HepG2 (cell line): ENCODE data around the gene ATP10D. TPM values are rescaled to one million over a fixed set of nuclear protein-coding genes. Genes with fewer than 3 reads are reported as not detected.
A peak's percentile ranks its signal among the peaks of the same experiment; 100 is the strongest.

Experiments
- ATAC-seq: fragments of 200-7000 bp; cut with Tn5 transposase; 3 replicates; pipeline ENCODE4 v1.9.1; 2020; ENCODE audit warnings: mild to moderate bottlenecking, moderate library complexity
- BruUV-seq: library from RNA; stranded (reverse); fragments of 400-500 nt; replicated peaks from 2 replicates; lab custom pipeline; 2021; lab: Mats Ljungman, UMichigan
- CTCF ChIA-PET: fragments of 300-600 bp; formaldehyde crosslinking; extraction: SDS; loops from one replicate; lab custom pipeline; 2021; ENCODE audit warnings: low total read pairs, inconsistent platforms, low intra/inter-chr PET ratio; lab: Yijun Ruan, JAX
- POLR2A ChIA-PET: fragments of 350-600 bp; sonication (Branson Sonifier 250); formaldehyde crosslinking; loops from one replicate; lab custom pipeline; 2020; ENCODE audit warnings: antibody characterized with exemption, inconsistent platforms; lab: Yijun Ruan, JAX
- DNase-seq: peaks from one replicate; pipeline ENCODE4 v3.0.0-alpha.2; 2015; ENCODE audit warnings: low spot score
- FAIRE-seq: peaks from 3 replicates; lab custom pipeline; 2011; peaks lifted over from hg19 to GRCh38; lab: Jason Lieb, UNC
- H2AFZ ChIP-seq: one replicate; pipeline ENCODE4 v1.6.1; 2011; ENCODE audit warnings: low read length, inconsistent platforms
- H3K27ac ChIP-seq: fragments of 300-600 bp; 3 replicates; pipeline ENCODE4 v1.8.0; 2011; ENCODE audit warnings: mixed run types, mild to moderate bottlenecking, mixed read lengths, low read length, inconsistent platforms; ENCODE audit not compliant: insufficient read depth; ENCODE audit errors: extremely low read length
- H3K27me3 ChIP-seq, 2 experiments: fragments of 200-600 bp in 1 of 2; 2 replicates in 1 of 2; 3 replicates in 1 of 2; pipeline versions ENCODE4 v1.6.0 to v1.8.0; 2011; ENCODE audit warnings: low read length in 2 of 2, mild to moderate bottlenecking in 2 of 2, moderate library complexity in 2 of 2, inconsistent platforms in 1 of 2; ENCODE audit not compliant: insufficient read depth in 2 of 2, control insufficient read depth in 1 of 2
- H3K36me3 ChIP-seq, 2 experiments: fragments of 200-600 bp in 1 of 2; replicated peaks in 1 of 2; 2 replicates in 1 of 2; 3 replicates in 1 of 2; pipeline versions ENCODE4 v1.5.1 to v1.8.0; 2011; ENCODE audit warnings: low read length in 2 of 2, inconsistent platforms in 1 of 2; ENCODE audit not compliant: insufficient read depth in 2 of 2, control insufficient read depth in 1 of 2
- H3K4me1 ChIP-seq: 2 replicates; pipeline ENCODE4 v1.5.1; 2012; ENCODE audit warnings: low read length, inconsistent platforms; ENCODE audit not compliant: insufficient read depth
- H3K4me2 ChIP-seq: 2 replicates; pipeline ENCODE4 v1.6.0; 2011; ENCODE audit warnings: low read depth, low read length, inconsistent platforms
- H3K4me3 ChIP-seq, 3 experiments: fragments of 200-600 bp in 1 of 3; sonication (generic), shearing (Covaris generic) in 1 of 3; replicated peaks in 1 of 3; 2 replicates each; pipeline ENCODE4 v1.5.1; 2011 to 2016; ENCODE audit warnings: low read length in 3 of 3, inconsistent platforms in 2 of 3, low read depth in 2 of 3, mild to moderate bottlenecking in 2 of 3, control low read depth in 1 of 3, mixed read lengths in 1 of 3; ENCODE audit not compliant: insufficient read depth in 1 of 3
- H3K79me2 ChIP-seq: one replicate; pipeline ENCODE4 v1.6.1; 2011; ENCODE audit warnings: low read length, inconsistent platforms; ENCODE audit not compliant: insufficient read depth
- H3K9ac ChIP-seq: 2 replicates; pipeline ENCODE4 v1.6.0; 2011; ENCODE audit warnings: mild to moderate bottlenecking, low read depth, low read length, inconsistent platforms; ENCODE audit not compliant: insufficient read depth
- H3K9me3 ChIP-seq: 2 replicates; pipeline ENCODE4 v1.5.1; 2012; ENCODE audit warnings: mild to moderate bottlenecking, low read length
- H4K20me1 ChIP-seq: 2 replicates; pipeline ENCODE4 v1.6.0; 2011; ENCODE audit warnings: inconsistent platforms, mild to moderate bottlenecking, low read length, moderate library complexity; ENCODE audit not compliant: insufficient read depth
- BORCS8-MEF2B ChIP-seq: sonication (generic); formaldehyde crosslinking; IDR thresholded peaks from 2 replicates; pipeline ENCODE4 v1.8.0; 2022; ENCODE audit warnings: mild to moderate bottlenecking, missing genetic modification reagents
- EP300 ChIP-seq, 3 experiments: sonication (generic) in 1 of 3; formaldehyde crosslinking in 1 of 3; IDR thresholded peaks; 2 replicates each; pipeline versions ENCODE4 v1.5.1 to v1.6.1; 2011 to 2020; ENCODE audit warnings: low read depth in 2 of 3, low read length in 2 of 3, borderline replicate concordance in 1 of 3, improper control_type of control experiment in 1 of 3, mild to moderate bottlenecking in 1 of 3, missing genetic modification reagents in 1 of 3, moderate library complexity in 1 of 3
- HMGA1 ChIP-seq: sonication (generic); formaldehyde crosslinking; conservative IDR thresholded peaks from 2 replicates; pipeline ENCODE4 v1.4.0; 2020; ENCODE audit warnings: missing genetic modification reagents
- KDM6A ChIP-seq: IDR thresholded peaks from 2 replicates; pipeline ENCODE4 v1.6.1; 2016; ENCODE audit warnings: low read depth
- TCF7 ChIP-seq: sonication (generic); IDR thresholded peaks from 2 replicates; pipeline ENCODE4 v1.6.1; 2016; ENCODE audit warnings: antibody characterized with exemption, low read depth
- U2AF1 ChIP-seq: fragments of 200-400 bp; formaldehyde crosslinking; optimal IDR thresholded peaks from 2 replicates; pipeline ENCODE3; 2017; ENCODE audit warnings: mild to moderate bottlenecking, low read depth, low read length
- ZNF430 ChIP-seq: sonication (generic); formaldehyde crosslinking; IDR thresholded peaks from 2 replicates; pipeline ENCODE4 v1.9.0; 2021; ENCODE audit warnings: mild to moderate bottlenecking, missing genetic modification reagents
- ZNF572 ChIP-seq: sonication (generic); formaldehyde crosslinking; IDR thresholded peaks from 2 replicates; pipeline ENCODE4 v1.5.1; 2020; ENCODE audit warnings: mild to moderate bottlenecking, missing genetic modification reagents
- WGBS: methylation state at CpG from one replicate; pipeline ENCODE4 v1.1.6; 2017; ENCODE audit warnings: low lambda C conversion rate; 5-methylcytosine and 5-hydroxymethylcytosine counted together
- in situ Hi-C: cut with HindIII; loops from 2 replicates; pipeline ENCODE4 v1.10.0; 2017; ENCODE audit warnings: low pct_unique_long_range_greater_than_20kb; ENCODE audit not compliant: extremely low pct_ligation_motif_present
- intact Hi-C: fragments of 100-400 bp; cut with micrococcal nuclease; formaldehyde crosslinking; loops from one replicate; pipeline ENCODE4 v1.10.0; 2022; ENCODE audit not compliant: unreplicated experiment
- polyA plus RNA-seq, 8 experiments: library from polyadenylated mRNA; depleted of rRNA in 3 of 8; stranded (reverse) in 7 of 8; unstranded in 1 of 8; fragments of >200 nt; fragmentation: Illumina TruSeq in 4 of 8; extraction: Trizol in 4 of 8; gene quantifications; 2 replicates each; pipeline versions ENCODE4 v1.2.1 to v1.2.3, GENCODE V29; 2011 to 2016; ENCODE audit warnings: low read depth in 4 of 8, missing spikeins in 1 of 8, mixed read lengths in 1 of 8; ENCODE audit not compliant: insufficient read depth in 1 of 8
- total RNA-seq, 5 experiments: library from RNA; depleted of rRNA; stranded (reverse); fragments of >200 nt; fragmentation: Illumina TruSeq; extraction: Trizol; gene quantifications; 2 replicates each; pipeline ENCODE4 v1.2.3, GENCODE V29; 2016; ENCODE audit warnings: low read depth in 1 of 5
- TF ChIP-seq, protein P1 (sequence below): sonication (generic); formaldehyde crosslinking; IDR thresholded peaks from 2 replicates; pipeline ENCODE4 v1.5.1; 2020; ENCODE audit warnings: mild to moderate bottlenecking, moderate library complexity, missing genetic modification reagents
- TF ChIP-seq, protein P2 (sequence below): IDR thresholded peaks from 2 replicates; pipeline ENCODE4 v1.6.1; 2016; ENCODE audit warnings: low read depth
- TF ChIP-seq, protein P3 (sequence below): sonication (generic); formaldehyde crosslinking; IDR thresholded peaks from 2 replicates; pipeline ENCODE4 v1.5.1; 2020; ENCODE audit warnings: mild to moderate bottlenecking, missing genetic modification reagents

Gene ATP10D
- total and polyA plus RNA-seq, 2 of the 13 experiments (the other 11 are each of a cell fraction or from before 2014, with no cell fraction given) = 2.2 to 9.8 TPM

DNA sequence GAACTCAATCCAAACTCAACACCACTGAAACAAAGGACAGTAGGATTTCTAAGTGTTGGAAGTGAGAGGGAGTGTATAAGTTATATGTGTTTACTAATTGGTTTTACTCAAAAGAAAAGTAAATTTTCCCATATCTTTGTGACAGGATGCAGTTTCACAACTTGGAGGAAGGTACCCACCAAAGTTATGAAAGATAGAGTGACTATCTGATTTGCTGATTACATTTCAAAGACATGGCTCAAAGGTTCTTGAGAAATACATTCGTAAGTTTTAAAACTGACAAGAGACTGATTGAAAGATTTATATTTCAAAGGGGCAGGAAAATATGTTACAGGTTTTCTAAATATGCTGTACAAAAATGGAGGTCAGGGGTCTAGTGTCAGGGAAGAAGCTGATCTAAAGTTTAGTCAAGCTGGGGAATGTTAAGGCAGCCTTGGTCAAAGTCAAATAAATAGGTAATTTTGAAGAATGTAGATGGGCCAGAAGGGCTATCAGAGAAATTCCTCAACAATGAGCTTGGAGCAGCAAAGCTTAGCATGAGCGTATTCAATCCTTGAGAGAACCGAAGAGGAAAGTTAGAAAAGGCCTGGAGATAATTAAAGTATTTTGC is 11.8 kb upstream of the ATP10D start:
- FAIRE-seq (no peak), DNase-seq (no peak), ATAC-seq (no peak)
- Histone ChIP-seq H2AFZ (no peak overlapping the region), H3K79me2 (no peaks in the 10 kb centered on the region), H3K9me3 (no peaks in the 10 kb centered on the region), H3K36me3 (no peaks in the 10 kb centered on the region), H3K4me2 (no peak overlapping the region), H3K27ac (no peak overlapping the region), H4K20me1 (no peaks in the 10 kb centered on the region), H3K4me3 (no peak overlapping the region), H3K9ac (no peak overlapping the region), H3K27me3 (no peaks in the 10 kb centered on the region), H3K4me1 (peaks cover 26% of the 10 kb centered on the region)
- CTCF ChIA-PET = no interaction called here
- peak in 1 of 2 experiments; percentile 42; a peak in 1 of 4 replicates for TF ChIP-seq EP300 (IDR thresholded peaks at IDR 0.05; ENCODE audit: low read depth in 2 of 2, low read length in 2 of 2)
- TF ChIP-seq EP300 (CRISPR knock-in tag; IDR thresholded peaks at IDR 0.05; ENCODE audit: borderline replicate concordance) = no peak
- TF ChIP-seq, protein P1, sequence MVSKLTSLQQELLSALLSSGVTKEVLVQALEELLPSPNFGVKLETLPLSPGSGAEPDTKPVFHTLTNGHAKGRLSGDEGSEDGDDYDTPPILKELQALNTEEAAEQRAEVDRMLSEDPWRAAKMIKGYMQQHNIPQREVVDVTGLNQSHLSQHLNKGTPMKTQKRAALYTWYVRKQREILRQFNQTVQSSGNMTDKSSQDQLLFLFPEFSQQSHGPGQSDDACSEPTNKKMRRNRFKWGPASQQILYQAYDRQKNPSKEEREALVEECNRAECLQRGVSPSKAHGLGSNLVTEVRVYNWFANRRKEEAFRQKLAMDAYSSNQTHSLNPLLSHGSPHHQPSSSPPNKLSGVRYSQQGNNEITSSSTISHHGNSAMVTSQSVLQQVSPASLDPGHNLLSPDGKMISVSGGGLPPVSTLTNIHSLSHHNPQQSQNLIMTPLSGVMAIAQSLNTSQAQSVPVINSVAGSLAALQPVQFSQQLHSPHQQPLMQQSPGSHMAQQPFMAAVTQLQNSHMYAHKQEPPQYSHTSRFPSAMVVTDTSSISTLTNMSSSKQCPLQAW (CRISPR knock-in tag) = no peak
- no peak for TF ChIP-seq BORCS8-MEF2B (CRISPR knock-in tag)
- no peak for TF ChIP-seq HMGA1
- TF ChIP-seq TCF7 = peak; percentile 33; the same call in 1 of the 2 replicates
- BruUV-seq = no TSS peak
- 34% methylated on average over 3 of the region's 3 CpGs for WGBS
- intact Hi-C loops (no loop called here), in situ Hi-C loops (no loop called here)
- POLR2A ChIA-PET = no interaction called here

DNA sequence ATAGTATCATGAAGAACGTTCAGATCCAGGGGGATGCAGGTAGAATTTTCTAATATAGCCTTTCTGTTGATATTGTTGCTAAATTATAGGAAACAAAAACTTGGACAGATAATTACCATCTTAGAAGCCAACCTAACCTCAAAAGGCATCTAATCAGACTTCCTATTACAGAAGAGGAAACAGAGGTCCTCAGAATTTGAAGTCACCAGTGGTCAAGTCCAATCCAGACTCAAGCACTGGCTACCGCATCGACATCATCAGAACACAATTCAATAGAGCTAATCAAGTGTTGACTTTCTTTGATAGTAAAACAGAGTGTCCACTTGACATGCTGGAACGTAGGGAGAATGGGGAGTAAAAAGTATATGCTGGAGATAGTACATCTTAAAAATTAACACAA is 10.3 kb upstream of the ATP10D start:
- no peak for FAIRE-seq
- CTCF ChIA-PET = no interaction called here
- no peak overlapping the region for H2AFZ ChIP-seq
- TF ChIP-seq, protein P2, sequence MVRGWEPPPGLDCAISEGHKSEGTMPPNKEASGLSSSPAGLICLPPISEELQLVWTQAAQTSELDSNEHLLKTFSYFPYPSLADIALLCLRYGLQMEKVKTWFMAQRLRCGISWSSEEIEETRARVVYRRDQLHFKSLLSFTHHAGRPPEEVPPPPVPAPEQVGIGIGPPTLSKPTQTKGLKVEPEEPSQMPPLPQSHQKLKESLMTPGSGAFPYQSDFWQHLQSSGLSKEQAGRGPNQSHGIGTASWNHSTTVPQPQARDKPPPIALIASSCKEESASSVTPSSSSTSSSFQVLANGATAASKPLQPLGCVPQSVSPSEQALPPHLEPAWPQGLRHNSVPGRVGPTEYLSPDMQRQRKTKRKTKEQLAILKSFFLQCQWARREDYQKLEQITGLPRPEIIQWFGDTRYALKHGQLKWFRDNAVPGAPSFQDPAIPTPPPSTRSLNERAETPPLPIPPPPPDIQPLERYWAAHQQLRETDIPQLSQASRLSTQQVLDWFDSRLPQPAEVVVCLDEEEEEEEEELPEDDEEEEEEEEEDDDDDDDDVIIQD (CRISPR knock-in tag) = no peak
- TF ChIP-seq ZNF430 (CRISPR knock-in tag) (no peak), KDM6A (CRISPR knock-in tag) (no peak), U2AF1 (no peak), ZNF572 (no peak)
- TF ChIP-seq, protein P3, sequence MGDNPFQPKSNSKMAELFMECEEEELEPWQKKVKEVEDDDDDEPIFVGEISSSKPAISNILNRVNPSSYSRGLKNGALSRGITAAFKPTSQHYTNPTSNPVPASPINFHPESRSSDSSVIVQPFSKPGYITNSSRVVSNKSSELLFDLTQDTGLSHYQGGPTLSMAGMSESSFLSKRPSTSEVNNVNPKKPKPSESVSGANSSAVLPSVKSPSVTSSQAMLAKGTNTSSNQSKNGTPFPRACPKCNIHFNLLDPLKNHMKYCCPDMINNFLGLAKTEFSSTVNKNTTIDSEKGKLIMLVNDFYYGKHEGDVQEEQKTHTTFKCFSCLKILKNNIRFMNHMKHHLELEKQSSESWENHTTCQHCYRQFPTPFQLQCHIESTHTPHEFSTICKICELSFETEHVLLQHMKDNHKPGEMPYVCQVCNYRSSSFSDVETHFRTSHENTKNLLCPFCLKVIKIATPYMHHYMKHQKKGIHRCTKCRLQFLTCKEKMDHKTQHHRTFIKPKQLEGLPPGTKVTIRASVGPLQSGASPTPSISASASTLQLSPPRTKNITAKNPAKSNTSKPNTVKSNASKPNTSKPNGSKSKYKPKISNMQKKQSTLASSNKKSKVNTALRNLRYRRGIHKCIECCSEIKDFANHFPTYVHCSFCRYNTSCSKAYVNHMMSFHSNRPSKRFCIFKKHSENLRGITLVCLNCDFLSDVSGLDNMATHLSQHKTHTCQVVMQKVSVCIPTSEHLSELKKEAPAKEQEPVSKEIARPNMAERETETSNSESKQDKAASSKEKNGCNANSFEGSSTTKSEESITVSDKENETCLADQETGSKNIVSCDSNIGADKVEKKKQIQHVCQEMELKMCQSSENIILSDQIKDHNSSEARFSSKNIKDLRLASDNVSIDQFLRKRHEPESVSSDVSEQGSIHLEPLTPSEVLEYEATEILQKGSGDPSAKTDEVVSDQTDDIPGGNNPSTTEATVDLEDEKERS (CRISPR knock-in tag) = no peak

More for the DNA sequence above, 10.3 kb upstream of the ATP10D start:
- intact Hi-C loops (no loop called here), in situ Hi-C loops (no loop called here)
- Histone ChIP-seq H3K4me2 (no peak overlapping the region), H3K9me3 (no peaks in the 10 kb centered on the region), H4K20me1 (no peaks in the 10 kb centered on the region), H3K36me3 (no peaks in the 10 kb centered on the region), H3K4me1 (peaks cover 26% of the 10 kb centered on the region), H3K27ac (no peak overlapping the region), H3K4me3 (no peak overlapping the region), H3K79me2 (no peaks in the 10 kb centered on the region), H3K9ac (no peak overlapping the region), H3K27me3 (no peaks in the 10 kb centered on the region)
- ATAC-seq (no peak), DNase-seq (no peak)
- POLR2A ChIA-PET = no interaction called here
- 61% methylated on average over 4 of the region's 4 CpGs for WGBS
- BruUV-seq = no TSS peak
